KBM-7 (cell line): Measurements from ENCODE around the gene CACNA2D2.

Source experiments
- DNase-seq: peaks from one replicate; pipeline ENCODE4 v3.0.0-alpha.2; 2015
- in situ Hi-C: fragments of 300-500 bp; cut with MboI; formaldehyde crosslinking; loops from 2 replicates; pipeline ENCODE4 v1.14.3; 2020; ENCODE audit warnings: low sequenced_read_pairs, low pct_unique_long_range_greater_than_20kb, mixed read lengths

Gene CACNA2D2

GRCh38 chr3:50382722-50383121 lies 120.7 kb downstream of the CACNA2D2 start:
- in situ Hi-C loops, result no loop called here

GRCh38 chr3:50381383-50381782 lies 122.1 kb downstream of the CACNA2D2 start:
- in situ Hi-C loops, result no loop called here
- no peak for DNase-seq

More at GRCh38 chr3:50382722-50383121, 120.7 kb downstream of the CACNA2D2 start:
- no peak for DNase-seq

DNA sequence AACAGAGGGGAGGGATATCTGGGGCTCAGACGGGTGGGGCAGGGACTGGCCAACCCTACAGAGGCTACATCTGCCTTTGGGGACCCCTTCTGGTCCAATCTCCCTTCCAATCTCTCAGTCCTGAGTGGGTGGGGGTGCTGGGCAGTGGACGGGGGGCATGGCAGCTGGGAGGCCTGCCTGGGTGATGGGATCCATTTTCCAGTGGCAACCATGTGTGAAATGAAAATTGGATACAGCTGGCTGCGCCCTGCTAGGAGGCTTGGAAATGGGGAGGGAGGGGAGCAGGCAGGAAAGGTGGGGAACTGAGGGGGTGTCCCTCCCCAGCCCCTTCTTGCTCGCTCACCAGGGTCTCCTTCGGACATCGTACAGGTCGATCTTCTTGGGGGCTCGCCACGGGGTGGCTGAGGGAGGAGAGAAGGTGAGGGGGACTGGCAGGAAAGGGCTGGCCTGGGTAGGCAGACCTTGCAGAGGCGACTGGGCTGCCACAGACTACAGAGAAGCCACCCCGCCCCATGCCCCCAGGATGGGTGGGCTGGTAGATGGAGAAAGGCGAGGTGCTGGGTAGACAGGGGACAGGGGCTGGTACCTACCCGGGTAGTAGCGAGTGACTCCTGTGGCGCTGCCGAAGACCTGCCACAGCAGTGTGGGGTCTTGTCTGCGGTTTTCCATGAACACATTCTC lies 122.9 kb downstream of the CACNA2D2 start:
- in situ Hi-C loops, result no loop called here
- DNase-seq, result no peak

DNA sequence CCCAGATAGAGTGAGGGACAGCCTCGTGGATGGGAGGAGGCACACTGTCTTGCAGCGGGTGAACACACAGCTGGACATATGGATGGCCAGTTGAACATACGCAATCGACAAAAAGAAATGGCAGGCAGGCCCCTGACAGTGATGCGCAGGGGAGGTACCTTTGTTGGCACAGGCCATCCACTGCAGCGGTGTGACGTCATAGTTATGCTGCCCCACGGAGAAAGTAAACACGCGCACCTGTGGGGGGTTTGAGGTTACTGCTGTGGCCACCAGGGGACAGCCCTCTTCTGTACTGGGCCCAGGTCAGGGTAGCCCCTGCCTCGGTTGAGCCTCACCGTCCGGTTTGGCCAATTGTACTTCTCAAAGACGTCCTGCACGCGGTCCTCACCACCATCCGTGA lies 124.7 kb downstream of the CACNA2D2 start:
- in situ Hi-C loops, result no loop called here
- DNase-seq, result no peak

DNA sequence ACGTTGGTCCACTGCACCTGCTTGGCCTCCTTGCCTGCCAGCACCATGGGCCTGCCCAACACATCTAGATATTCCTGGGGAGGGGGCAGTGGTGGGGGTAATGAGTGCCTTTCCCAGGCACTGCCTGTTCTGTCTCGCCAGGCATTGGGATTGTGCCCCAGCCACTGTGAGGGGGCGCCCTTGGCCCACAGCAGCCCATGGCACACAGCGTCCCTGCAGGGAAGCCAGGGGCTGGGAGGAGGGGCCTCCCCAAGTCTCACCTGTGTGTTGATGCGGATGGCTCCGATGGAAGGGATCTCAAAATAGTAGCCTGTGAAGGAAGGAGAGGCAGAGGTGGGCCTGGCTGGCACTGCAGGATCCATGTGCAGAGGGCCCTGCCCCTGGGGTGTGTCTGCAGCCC lies 125.4 kb downstream of the CACNA2D2 start:
- no peak for DNase-seq
- in situ Hi-C loops, result no loop called here

DNA sequence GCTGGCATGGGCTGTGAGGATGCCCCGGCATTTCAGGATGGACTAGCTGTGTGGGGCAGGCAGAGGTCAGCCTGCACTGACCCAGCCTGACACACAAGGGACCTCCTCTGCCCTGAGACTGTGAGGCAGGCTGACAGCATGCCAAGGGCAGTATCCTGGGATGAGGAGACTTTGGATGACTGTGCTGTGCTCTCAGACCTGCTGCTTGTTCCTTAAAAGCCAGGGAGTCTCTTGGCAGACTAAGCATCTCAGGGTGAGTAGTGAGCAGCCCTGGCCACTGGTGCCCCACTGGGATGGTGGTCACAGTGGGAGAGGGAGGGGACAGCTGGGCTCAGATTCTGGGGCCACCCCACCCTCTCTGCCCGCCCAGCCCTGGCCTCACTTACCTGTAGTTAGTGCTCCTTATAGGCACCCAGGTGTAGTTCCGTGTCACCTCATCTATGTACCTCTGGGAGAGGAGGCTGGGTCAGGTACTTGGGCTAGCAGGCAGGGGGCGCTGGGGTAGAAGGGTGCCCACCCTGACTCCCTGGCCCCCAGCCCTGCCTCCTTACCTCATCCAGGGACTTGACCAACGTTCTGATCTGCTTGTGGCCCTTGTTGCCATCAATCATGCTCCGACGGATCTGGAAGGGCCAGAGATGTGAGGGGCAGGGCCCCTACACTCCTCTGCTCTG lies 128.0 kb downstream of the CACNA2D2 start:
- no peak for DNase-seq
- in situ Hi-C loops, result no loop called here

DNA sequence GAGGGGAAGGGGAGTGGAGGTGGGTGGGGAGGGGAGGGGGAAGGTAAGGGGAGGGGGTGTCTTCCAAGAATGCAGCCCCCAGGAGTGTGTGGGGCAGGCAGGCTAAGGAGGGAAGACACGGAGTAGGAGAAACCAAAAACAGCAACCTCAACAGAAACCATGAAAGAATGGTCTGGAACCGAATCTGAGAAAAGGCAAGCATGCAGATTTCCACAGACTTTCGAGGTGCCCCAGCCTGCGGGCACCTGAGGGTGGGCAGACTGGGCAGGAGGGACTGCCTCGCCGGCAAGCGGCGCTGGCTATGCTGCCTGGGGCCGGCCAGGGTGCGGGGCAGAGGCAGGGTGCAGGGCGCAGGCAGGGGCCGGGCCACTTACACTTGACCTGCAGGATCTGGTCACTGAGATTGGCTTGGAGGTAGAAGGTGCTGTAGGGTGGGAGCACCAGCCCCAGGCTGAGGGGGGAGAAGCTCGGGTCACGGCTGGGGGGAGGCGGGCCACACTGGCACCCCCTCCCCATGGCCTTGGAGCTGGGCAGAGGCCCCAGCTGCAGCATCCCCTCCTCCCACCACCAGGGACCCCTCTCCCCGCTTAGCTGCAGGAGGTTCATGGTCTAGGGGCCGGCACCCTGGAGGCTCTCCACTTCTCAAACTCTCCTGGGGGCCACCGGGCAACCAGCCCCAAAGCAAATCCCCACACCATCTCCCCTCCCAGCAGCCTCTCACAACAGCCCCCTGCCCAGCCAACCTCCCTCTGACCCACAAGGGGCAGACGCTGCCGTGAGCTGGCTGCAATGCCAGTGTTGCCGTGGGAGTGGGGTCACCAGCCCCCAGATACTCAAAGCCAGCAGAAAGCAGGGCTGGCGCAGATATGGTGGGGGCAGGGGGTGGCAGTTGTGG lies 128.8 kb downstream of the CACNA2D2 start:
- in situ Hi-C loops, result no loop called here
- DNase-seq, result no peak

- in situ Hi-C loops, result no loop called here
- no peak for DNase-seq
Observed at GRCh38 chr3:50373146-50374051, 130.0 kb downstream of the CACNA2D2 start.

GRCh38 chr3:50372349-50372748 lies 131.1 kb downstream of the CACNA2D2 start:
- no peak for DNase-seq

DNA sequence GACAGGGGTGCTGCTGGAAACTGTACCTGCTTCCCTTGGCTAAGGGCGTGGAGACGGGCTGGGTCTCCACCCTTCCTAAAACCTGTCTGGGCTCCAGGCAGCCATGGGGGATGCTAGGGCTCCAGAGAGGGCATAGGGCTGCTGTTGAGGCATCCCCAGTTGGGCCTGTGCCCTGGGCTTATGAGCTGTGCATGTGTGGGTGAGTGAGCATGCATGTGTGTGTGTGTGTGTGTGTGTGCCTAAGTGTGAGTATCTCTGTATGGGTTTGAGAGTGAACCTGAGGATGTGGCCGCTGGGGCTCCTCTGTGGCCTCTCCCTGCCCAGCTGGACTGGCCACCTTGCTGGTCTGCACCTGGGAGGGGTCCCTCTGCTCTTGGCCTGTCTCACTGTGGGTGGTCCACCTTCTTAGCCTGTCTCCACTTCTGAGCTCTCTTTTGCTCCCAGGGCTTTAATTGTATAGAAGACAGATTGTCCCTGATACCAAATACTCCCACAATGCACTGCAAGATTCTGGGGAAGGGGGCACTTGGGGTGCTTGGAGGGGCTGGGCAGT lies 132.2 kb downstream of the CACNA2D2 start:
- no peak for DNase-seq
- in situ Hi-C loops, result no loop called here

More at GRCh38 chr3:50372349-50372748, 131.1 kb downstream of the CACNA2D2 start:
- in situ Hi-C loops, result no loop called here

DNA sequence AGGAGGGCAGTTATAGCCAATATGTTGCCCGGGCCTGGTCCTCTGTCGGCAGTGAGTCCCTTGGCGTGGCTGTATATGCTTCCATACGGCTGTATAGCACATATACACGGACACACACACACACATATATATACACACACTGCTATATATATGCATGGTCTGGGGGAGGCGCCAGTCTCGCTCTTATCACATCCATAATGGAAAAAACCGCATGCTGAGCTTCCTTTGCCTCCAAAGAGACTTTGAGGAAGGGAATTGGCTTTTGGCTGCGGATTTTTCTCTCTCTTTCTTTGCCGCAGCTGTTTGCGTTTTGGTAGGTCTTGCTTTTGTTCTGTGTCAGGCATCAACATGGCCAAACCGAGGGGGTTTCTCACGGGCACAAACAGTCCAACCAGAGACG lies 132.8 kb downstream of the CACNA2D2 start:
- in situ Hi-C loops, result no loop called here
- DNase-seq, result peak; percentile 82

DNA sequence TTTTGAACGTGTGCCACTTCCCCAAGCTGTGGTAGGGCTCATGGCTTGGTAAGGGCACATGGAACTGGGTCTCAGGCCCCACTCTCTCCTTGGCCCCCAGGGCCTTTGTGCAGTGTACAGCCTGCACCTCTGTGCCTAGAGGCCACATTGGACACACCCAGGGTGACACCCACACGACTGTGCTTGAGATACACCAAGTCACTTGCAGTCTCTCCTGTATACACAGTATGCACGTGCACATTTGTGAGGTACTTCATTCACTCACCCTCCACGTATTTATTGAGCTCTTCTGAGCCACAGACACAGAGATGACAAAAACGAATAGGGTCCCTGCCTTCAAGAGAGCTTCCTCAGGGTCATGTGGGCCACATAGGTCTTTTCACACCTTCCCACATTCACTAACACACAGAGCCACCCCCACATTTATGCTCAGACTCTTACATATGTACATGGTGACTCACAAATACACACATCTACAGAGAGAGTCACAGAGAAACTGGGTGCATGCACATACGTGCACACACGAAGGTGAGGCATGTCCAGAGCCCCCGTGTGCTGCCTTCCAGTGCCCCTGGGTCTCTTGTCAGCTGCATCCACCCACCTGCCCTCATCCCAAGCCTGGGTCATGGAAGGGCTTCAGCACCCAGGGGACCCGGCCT lies 134.3 kb downstream of the CACNA2D2 start:
- DNase-seq, result no peak
- in situ Hi-C loops, result no loop called here

DNA sequence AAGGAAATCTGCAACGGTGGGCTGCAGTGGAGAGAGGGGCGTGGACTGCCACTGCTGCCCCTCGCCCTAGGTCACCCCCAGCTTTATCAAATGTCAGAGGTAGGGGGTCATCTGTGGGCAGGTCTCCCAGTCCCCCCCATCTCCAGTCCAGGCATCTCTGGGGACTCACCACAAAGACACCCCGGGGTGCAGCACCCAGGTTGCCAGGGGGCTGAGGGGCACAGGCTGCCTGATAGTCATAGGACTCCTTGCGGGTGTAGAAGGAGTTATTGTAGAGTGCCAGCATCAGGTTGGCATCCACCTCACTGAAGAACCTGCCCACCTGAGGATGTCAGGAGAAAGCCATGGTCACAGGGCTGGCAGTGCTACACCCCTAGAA lies 137.6 kb downstream of the CACNA2D2 start:
- in situ Hi-C loops, result no loop called here

GRCh38 chr3:50365080-50365841 lies 138.2 kb downstream of the CACNA2D2 start:
- in situ Hi-C loops, result no loop called here
- peak; percentile 71 for DNase-seq

More for the DNA sequence above, 137.6 kb downstream of the CACNA2D2 start:
- no peak for DNase-seq

DNA sequence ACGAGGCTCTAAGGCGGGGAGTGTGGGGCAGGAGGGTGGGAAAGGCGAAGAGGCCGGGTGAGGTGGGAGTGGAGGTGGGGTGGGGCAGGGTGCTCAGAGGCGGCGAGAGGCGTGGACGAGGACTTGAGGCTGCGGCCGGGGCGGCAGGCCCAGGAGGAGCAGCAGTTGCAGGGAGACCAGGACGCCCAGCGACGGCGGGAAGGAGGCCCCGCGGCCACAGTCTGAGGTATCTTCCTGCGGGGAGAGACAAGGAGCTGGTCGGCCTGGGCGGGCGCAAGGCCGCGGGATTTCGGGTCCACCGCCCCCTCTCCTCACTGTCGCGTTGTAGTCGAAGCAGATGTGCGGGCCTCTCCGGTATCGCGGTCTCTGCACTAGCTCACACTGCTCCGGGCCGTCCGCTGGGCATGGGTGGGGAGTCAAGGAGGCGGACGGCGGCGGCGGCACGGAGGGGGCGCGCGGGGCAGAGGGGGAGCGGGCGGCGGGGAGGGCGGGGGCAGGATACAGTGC lies 138.8 kb downstream of the CACNA2D2 start:
- in situ Hi-C loops, result no loop called here
- DNase-seq, result no peak

DNA sequence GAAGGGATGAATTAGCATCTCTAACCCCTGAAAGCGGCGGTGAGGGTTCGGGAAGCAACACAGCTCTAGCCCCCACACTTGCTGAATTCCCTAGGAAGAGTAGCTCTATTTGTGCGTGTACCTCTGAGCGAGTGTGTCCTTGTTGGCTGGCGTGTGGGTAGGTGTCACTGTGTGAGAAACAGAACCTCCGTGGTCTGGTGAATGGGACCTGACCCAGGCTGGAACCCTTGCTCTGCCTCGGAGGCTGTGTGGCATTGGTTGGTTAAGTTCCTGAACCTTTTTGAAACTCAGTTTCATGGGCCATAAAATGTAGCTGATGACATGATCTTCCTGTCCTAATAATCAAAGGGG lies 143.7 kb downstream of the CACNA2D2 start:
- in situ Hi-C loops, result no loop called here
- DNase-seq, result no peak
